K562 (cell line): ENCODE data around the gene COQ2. TPM values are rescaled to one million over a fixed set of nuclear protein-coding genes. Genes with fewer than 3 reads are reported as not detected.

Experiments
- polyA plus RNA-seq, 8 experiments: library from polyadenylated mRNA; depleted of rRNA in 4 of 8; stranded (reverse) in 5 of 8; unstranded in 3 of 8; fragments of >200 nt; fragmentation: Nextera tagmentation in 2 of 8; fragmentation: Illumina TruSeq in 1 of 8; extraction: Ambion mirVana in 2 of 8; extraction: Trizol in 1 of 8; gene quantifications; 2 replicates each; pipeline versions ENCODE4 v1.2.1 to v1.2.3, GENCODE V29; 2011 to 2014; ENCODE audit warnings: inconsistent platforms in 1 of 8, missing spikeins in 1 of 8
- small RNA-seq: library from RNA; depleted of rRNA; stranded (forward); fragments of <200 nt; gene quantifications from one replicate; pipeline ENCODE3, GENCODE V24; 2014
- total RNA-seq, 7 experiments: library from RNA; depleted of rRNA in 6 of 7; stranded (reverse); fragments of >200 nt in 6 of 7; fragmentation: Illumina TruSeq in 2 of 7; extraction: Trizol in 2 of 7; gene quantifications; 2 replicates each; pipeline versions ENCODE4 v1.2.1 to v1.2.3, GENCODE V29; 2011 to 2021; ENCODE audit warnings: low replicate concordance in 1 of 7

COQ2 gene
- total and polyA plus RNA-seq, 9 of the 15 experiments (the other 6 are each of a cell fraction or from before 2014, with no cell fraction given): 1.9 to 13.5 (median 11.8) TPM

Small RNAs within 50 kb of the gene (small RNA-seq; reads per million reads assigned to genes)
- not detected for gene AC114781.3

Other genes with a start within 250 kb of the COQ2 start
- 46.6 and 67.8 TPM in 2 replicates for gene COPS4, start 249.6 kb downstream of the COQ2 start, total RNA-seq (2014; rRNA removed)
- 69.9 and 76.0 TPM in 2 replicates for gene COPS4, start 249.6 kb downstream of the COQ2 start, total RNA-seq (2014; rRNA removed; fragmentation: Illumina TruSeq; extraction: Trizol)
- gene COPS4, start 249.6 kb downstream of the COQ2 start, total RNA-seq (2015; rRNA removed; fragmentation: Illumina TruSeq; extraction: Trizol): 67.9 and 70.9 TPM in 2 replicates
- gene COPS4, start 249.6 kb downstream of the COQ2 start, total RNA-seq (2021): 44.7 and 48.6 TPM in 2 replicates
- gene COPS4, start 249.6 kb downstream of the COQ2 start, polyA plus RNA-seq (2011; rRNA removed): 59.4 and 77.9 TPM in 2 replicates
- gene COPS4, start 249.6 kb downstream of the COQ2 start, polyA plus RNA-seq (2014; fragmentation: Illumina TruSeq; extraction: Trizol): 82.4 and 82.7 TPM in 2 replicates
- gene COPS4, start 249.6 kb downstream of the COQ2 start, polyA plus RNA-seq (2014; fragmentation: Nextera tagmentation; extraction: Ambion mirVana): 100 to 1,000 TPM; 171 to 180 TPM
- 57.5 and 78.4 TPM in 2 replicates for gene COPS4, start 249.6 kb downstream of the COQ2 start, polyA plus RNA-seq (2014; rRNA removed)
- gene PLAC8, start 170.1 kb downstream of the COQ2 start, total RNA-seq (2014; rRNA removed): not detected in 2 replicates
- not detected in 2 replicates for gene PLAC8, start 170.1 kb downstream of the COQ2 start, total RNA-seq (2014; rRNA removed; fragmentation: Illumina TruSeq; extraction: Trizol)
- 0.30 and 0.51 TPM in 2 replicates for gene PLAC8, start 170.1 kb downstream of the COQ2 start, total RNA-seq (2015; rRNA removed; fragmentation: Illumina TruSeq; extraction: Trizol)
- gene PLAC8, start 170.1 kb downstream of the COQ2 start, total RNA-seq (2021): 0.27 and 0.58 TPM in 2 replicates
- 0.07 TPM in 1 of 2 replicates, not detected in the other for gene PLAC8, start 170.1 kb downstream of the COQ2 start, polyA plus RNA-seq (2011; rRNA removed)
- gene PLAC8, start 170.1 kb downstream of the COQ2 start, polyA plus RNA-seq (2014; fragmentation: Illumina TruSeq; extraction: Trizol): not detected in 2 replicates
- not detected for gene PLAC8, start 170.1 kb downstream of the COQ2 start, polyA plus RNA-seq (2014; fragmentation: Nextera tagmentation; extraction: Ambion mirVana)
- 0.05 TPM in 1 of 2 replicates, not detected in the other for gene PLAC8, start 170.1 kb downstream of the COQ2 start, polyA plus RNA-seq (2014; rRNA removed)
- 0.04 and 0.14 TPM in 2 replicates for gene HPSE, start 50.0 kb upstream of the COQ2 start, total RNA-seq (2014; rRNA removed)
- 0.15 and 0.26 TPM in 2 replicates for gene HPSE, start 50.0 kb upstream of the COQ2 start, total RNA-seq (2014; rRNA removed; fragmentation: Illumina TruSeq; extraction: Trizol)
- 0.15 TPM in 1 of 2 replicates, not detected in the other for gene HPSE, start 50.0 kb upstream of the COQ2 start, total RNA-seq (2015; rRNA removed; fragmentation: Illumina TruSeq; extraction: Trizol)
- 0.20 and 0.22 TPM in 2 replicates for gene HPSE, start 50.0 kb upstream of the COQ2 start, total RNA-seq (2021)
- 0.14 and 0.42 TPM in 2 replicates for gene HPSE, start 50.0 kb upstream of the COQ2 start, polyA plus RNA-seq (2011; rRNA removed)
- gene HPSE, start 50.0 kb upstream of the COQ2 start, polyA plus RNA-seq (2014; fragmentation: Illumina TruSeq; extraction: Trizol): 0.06 and 0.08 TPM in 2 replicates
- gene HPSE, start 50.0 kb upstream of the COQ2 start, polyA plus RNA-seq (2014; fragmentation: Nextera tagmentation; extraction: Ambion mirVana): under 1 TPM; 0.01 to 0.04 TPM
- gene HPSE, start 50.0 kb upstream of the COQ2 start, polyA plus RNA-seq (2014; rRNA removed): 0.29 TPM in 1 of 2 replicates, not detected in the other
- 15.2 and 16.3 TPM in 2 replicates for gene HELQ, start 171.0 kb upstream of the COQ2 start, total RNA-seq (2014; rRNA removed)
- 11.9 and 12.7 TPM in 2 replicates for gene HELQ, start 171.0 kb upstream of the COQ2 start, total RNA-seq (2014; rRNA removed; fragmentation: Illumina TruSeq; extraction: Trizol)
- gene HELQ, start 171.0 kb upstream of the COQ2 start, total RNA-seq (2015; rRNA removed; fragmentation: Illumina TruSeq; extraction: Trizol): 11.3 and 12.6 TPM in 2 replicates
- 11.0 and 13.5 TPM in 2 replicates for gene HELQ, start 171.0 kb upstream of the COQ2 start, total RNA-seq (2021)
- 11.6 and 13.1 TPM in 2 replicates for gene HELQ, start 171.0 kb upstream of the COQ2 start, polyA plus RNA-seq (2011; rRNA removed)
- gene HELQ, start 171.0 kb upstream of the COQ2 start, polyA plus RNA-seq (2014; fragmentation: Illumina TruSeq; extraction: Trizol): 10.9 and 12.7 TPM in 2 replicates
- gene HELQ, start 171.0 kb upstream of the COQ2 start, polyA plus RNA-seq (2014; fragmentation: Nextera tagmentation; extraction: Ambion mirVana): 1 to 10 TPM; 3.5 to 5.6 TPM
- gene HELQ, start 171.0 kb upstream of the COQ2 start, polyA plus RNA-seq (2014; rRNA removed): 9.2 and 15.7 TPM in 2 replicates
- 53.3 and 54.3 TPM in 2 replicates for gene MRPS18C, start 171.3 kb upstream of the COQ2 start, total RNA-seq (2014; rRNA removed)
- 149 and 150 TPM in 2 replicates for gene MRPS18C, start 171.3 kb upstream of the COQ2 start, total RNA-seq (2014; rRNA removed; fragmentation: Illumina TruSeq; extraction: Trizol)
- 114 and 138 TPM in 2 replicates for gene MRPS18C, start 171.3 kb upstream of the COQ2 start, total RNA-seq (2015; rRNA removed; fragmentation: Illumina TruSeq; extraction: Trizol)
- 110 and 115 TPM in 2 replicates for gene MRPS18C, start 171.3 kb upstream of the COQ2 start, total RNA-seq (2021)
- 71.9 and 94.6 TPM in 2 replicates for gene MRPS18C, start 171.3 kb upstream of the COQ2 start, polyA plus RNA-seq (2011; rRNA removed)
- 96.5 and 138 TPM in 2 replicates for gene MRPS18C, start 171.3 kb upstream of the COQ2 start, polyA plus RNA-seq (2014; fragmentation: Illumina TruSeq; extraction: Trizol)
- 100 to 1,000 TPM; 329 to 390 TPM for gene MRPS18C, start 171.3 kb upstream of the COQ2 start, polyA plus RNA-seq (2014; fragmentation: Nextera tagmentation; extraction: Ambion mirVana)
- 77.0 and 79.9 TPM in 2 replicates for gene MRPS18C, start 171.3 kb upstream of the COQ2 start, polyA plus RNA-seq (2014; rRNA removed)
- gene ABRAXAS1, start 200.3 kb upstream of the COQ2 start, total RNA-seq (2014; rRNA removed): 18.4 and 27.0 TPM in 2 replicates
- 22.4 and 26.0 TPM in 2 replicates for gene ABRAXAS1, start 200.3 kb upstream of the COQ2 start, total RNA-seq (2014; rRNA removed; fragmentation: Illumina TruSeq; extraction: Trizol)
- 17.9 and 22.1 TPM in 2 replicates for gene ABRAXAS1, start 200.3 kb upstream of the COQ2 start, total RNA-seq (2015; rRNA removed; fragmentation: Illumina TruSeq; extraction: Trizol)
- gene ABRAXAS1, start 200.3 kb upstream of the COQ2 start, total RNA-seq (2021): 27.6 and 30.9 TPM in 2 replicates
- 43.2 and 48.3 TPM in 2 replicates for gene ABRAXAS1, start 200.3 kb upstream of the COQ2 start, polyA plus RNA-seq (2011; rRNA removed)
- gene ABRAXAS1, start 200.3 kb upstream of the COQ2 start, polyA plus RNA-seq (2014; fragmentation: Illumina TruSeq; extraction: Trizol): 37.6 and 37.7 TPM in 2 replicates
- 10 to 100 TPM; 10.8 to 13.7 TPM for gene ABRAXAS1, start 200.3 kb upstream of the COQ2 start, polyA plus RNA-seq (2014; fragmentation: Nextera tagmentation; extraction: Ambion mirVana)
- gene ABRAXAS1, start 200.3 kb upstream of the COQ2 start, polyA plus RNA-seq (2014; rRNA removed): 20.6 and 32.9 TPM in 2 replicates